ENCODE results near the gene CDH2.

The CDH2 gene

DNA sequence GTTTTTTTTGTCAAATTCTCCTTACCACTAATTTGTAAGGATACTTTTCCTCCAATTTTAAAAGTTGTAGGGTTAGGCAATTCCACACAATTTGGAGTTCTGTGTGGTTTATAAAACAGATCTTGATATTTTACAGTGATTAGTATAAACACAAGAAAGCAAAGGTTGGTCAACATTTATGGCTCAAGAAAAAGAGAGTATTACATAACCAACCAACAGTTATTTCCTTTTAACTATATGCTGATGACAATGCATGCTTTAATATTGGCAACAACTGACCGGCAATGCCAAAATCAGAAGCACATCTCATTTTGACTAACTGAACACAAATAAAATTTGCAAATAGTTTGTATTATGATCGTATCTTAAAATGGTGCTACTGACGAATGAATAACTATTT is 137.2 kb downstream of the CDH2 start:
- peaks cover 51% of the 10 kb centered on the region for H3K4me1 ChIP-seq
- H3K27me3 ChIP-seq (ENCODE audit: control insufficient read depth, insufficient read depth, low read length), result no peaks in the 10 kb centered on the region
- H3K4me2 ChIP-seq (ENCODE audit: low read length), result no peak overlapping the region
- H3K36me3 ChIP-seq (ENCODE audit: control insufficient read depth, insufficient read depth, low read length), result no peaks in the 10 kb centered on the region
- H3K9me3 ChIP-seq (ENCODE audit: control insufficient read depth, low read length), result no peaks in the 10 kb centered on the region
- H3K79me2 ChIP-seq, result no peaks in the 10 kb centered on the region
- TF ChIP-seq, protein P1, sequence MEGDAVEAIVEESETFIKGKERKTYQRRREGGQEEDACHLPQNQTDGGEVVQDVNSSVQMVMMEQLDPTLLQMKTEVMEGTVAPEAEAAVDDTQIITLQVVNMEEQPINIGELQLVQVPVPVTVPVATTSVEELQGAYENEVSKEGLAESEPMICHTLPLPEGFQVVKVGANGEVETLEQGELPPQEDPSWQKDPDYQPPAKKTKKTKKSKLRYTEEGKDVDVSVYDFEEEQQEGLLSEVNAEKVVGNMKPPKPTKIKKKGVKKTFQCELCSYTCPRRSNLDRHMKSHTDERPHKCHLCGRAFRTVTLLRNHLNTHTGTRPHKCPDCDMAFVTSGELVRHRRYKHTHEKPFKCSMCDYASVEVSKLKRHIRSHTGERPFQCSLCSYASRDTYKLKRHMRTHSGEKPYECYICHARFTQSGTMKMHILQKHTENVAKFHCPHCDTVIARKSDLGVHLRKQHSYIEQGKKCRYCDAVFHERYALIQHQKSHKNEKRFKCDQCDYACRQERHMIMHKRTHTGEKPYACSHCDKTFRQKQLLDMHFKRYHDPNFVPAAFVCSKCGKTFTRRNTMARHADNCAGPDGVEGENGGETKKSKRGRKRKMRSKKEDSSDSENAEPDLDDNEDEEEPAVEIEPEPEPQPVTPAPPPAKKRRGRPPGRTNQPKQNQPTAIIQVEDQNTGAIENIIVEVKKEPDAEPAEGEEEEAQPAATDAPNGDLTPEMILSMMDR (IDR thresholded peaks at IDR 0.05), result no peak
- no peak overlapping the region for H3K9ac ChIP-seq
- peak overlapping the region; percentile 92 for H3K27ac ChIP-seq
- H3K4me3 ChIP-seq (ENCODE audit: low read depth, low read length), result no peak overlapping the region
- no peak overlapping the region for H2AFZ ChIP-seq

GRCh38 chr18:28039078-28039477 is 137.9 kb downstream of the CDH2 start:
- H3K4me3 ChIP-seq (ENCODE audit: low read depth, low read length), result no peak overlapping the region
- peaks cover 50% of the 10 kb centered on the region for H3K4me1 ChIP-seq
- no peak overlapping the region for H3K9ac ChIP-seq
- no peaks in the 10 kb centered on the region for H3K36me3 ChIP-seq (ENCODE audit: control insufficient read depth, insufficient read depth, low read length)
- TF ChIP-seq, protein P1 (IDR thresholded peaks at IDR 0.05), result no peak
- H3K4me2 ChIP-seq (ENCODE audit: low read length), result no peak overlapping the region
- no peaks in the 10 kb centered on the region for H3K9me3 ChIP-seq (ENCODE audit: control insufficient read depth, low read length)
- peak overlapping the region; percentile 92 for H3K27ac ChIP-seq
- no peaks in the 10 kb centered on the region for H3K27me3 ChIP-seq (ENCODE audit: control insufficient read depth, insufficient read depth, low read length)
- H2AFZ ChIP-seq, result no peak overlapping the region
- H3K79me2 ChIP-seq, result no peaks in the 10 kb centered on the region

- no peaks in the 10 kb centered on the region for H3K36me3 ChIP-seq (ENCODE audit: control insufficient read depth, insufficient read depth, low read length)
- TF ChIP-seq, protein P1 (IDR thresholded peaks at IDR 0.05), result no peak
- peak overlapping the region; percentile 46 for H3K4me2 ChIP-seq (ENCODE audit: low read length)
- no peak overlapping the region for H3K9ac ChIP-seq
- H3K4me1 ChIP-seq, result peaks cover 56% of the 10 kb centered on the region
- H3K9me3 ChIP-seq (ENCODE audit: control insufficient read depth, low read length), result no peaks in the 10 kb centered on the region
- H3K4me3 ChIP-seq (ENCODE audit: low read depth, low read length), result peak overlapping the region; percentile 36
- no peaks in the 10 kb centered on the region for H3K27me3 ChIP-seq (ENCODE audit: control insufficient read depth, insufficient read depth, low read length)
- peak overlapping the region; percentile 39 for H2AFZ ChIP-seq
- peaks cover 5% of the 10 kb centered on the region for H3K79me2 ChIP-seq
- H3K27ac ChIP-seq, result peak overlapping the region; percentile 92
Measured at GRCh38 chr18:28036488-28036887, 140.4 kb downstream of the CDH2 start.

DNA sequence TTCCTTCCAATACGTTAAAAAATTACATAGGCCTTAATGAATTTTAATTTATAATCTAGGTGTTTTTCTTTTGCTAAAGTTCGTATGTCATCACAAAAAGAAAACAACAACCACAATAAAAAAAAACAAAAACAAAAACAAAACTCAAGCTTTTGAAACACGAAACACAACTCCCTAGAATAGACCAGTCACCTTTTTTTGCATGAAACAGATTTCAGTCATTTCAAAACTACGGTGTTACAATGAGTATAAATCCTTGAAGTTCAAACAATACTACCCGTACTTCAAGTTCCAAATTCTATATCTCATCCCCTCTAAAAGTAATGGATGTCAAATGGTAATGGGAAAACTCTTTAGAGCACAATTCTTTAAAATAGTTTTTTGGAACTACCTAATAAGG is 142.4 kb downstream of the CDH2 start:
- no peak overlapping the region for H3K4me2 ChIP-seq (ENCODE audit: low read length)
- no peak overlapping the region for H2AFZ ChIP-seq
- no peaks in the 10 kb centered on the region for H3K36me3 ChIP-seq (ENCODE audit: control insufficient read depth, insufficient read depth, low read length)
- H3K27me3 ChIP-seq (ENCODE audit: control insufficient read depth, insufficient read depth, low read length), result no peaks in the 10 kb centered on the region
- no peaks in the 10 kb centered on the region for H3K9me3 ChIP-seq (ENCODE audit: control insufficient read depth, low read length)
- peaks cover 46% of the 10 kb centered on the region for H3K4me1 ChIP-seq
- H3K9ac ChIP-seq, result no peak overlapping the region
- TF ChIP-seq, protein P1 (IDR thresholded peaks at IDR 0.05), result no peak
- peaks cover 5% of the 10 kb centered on the region for H3K79me2 ChIP-seq
- peak overlapping the region; percentile 92 for H3K27ac ChIP-seq
- no peak overlapping the region for H3K4me3 ChIP-seq (ENCODE audit: low read depth, low read length)

- Histone ChIP-seq H2AFZ (no peak overlapping the region), H3K27ac (no peak overlapping the region), H3K79me2 (peaks cover 5% of the 10 kb centered on the region), H3K27me3 (ENCODE audit: control insufficient read depth, insufficient read depth, low read length) (no peaks in the 10 kb centered on the region), H3K4me1 (peaks cover 40% of the 10 kb centered on the region), H3K9ac (no peak overlapping the region), H3K36me3 (ENCODE audit: control insufficient read depth, insufficient read depth, low read length) (no peaks in the 10 kb centered on the region), H3K4me3 (ENCODE audit: low read depth, low read length) (no peak overlapping the region), H3K4me2 (ENCODE audit: low read length) (no peak overlapping the region), H3K9me3 (ENCODE audit: control insufficient read depth, low read length) (no peaks in the 10 kb centered on the region)
- TF ChIP-seq, protein P1 (IDR thresholded peaks at IDR 0.05), result no peak
Measured at GRCh38 chr18:28032177-28032576, 144.8 kb downstream of the CDH2 start.

Measured in parathyroid adenoma (tissue), 2 donors.